ENCODE results near the gene PPP2R5D. TPM values are rescaled to one million over a fixed set of nuclear protein-coding genes. Genes with fewer than 3 reads are reported as not detected.

PPP2R5D gene
- total RNA-seq, 4 donors from 2014 or later, result 15.6 to 35.9 (median 27.4) TPM

DNA sequence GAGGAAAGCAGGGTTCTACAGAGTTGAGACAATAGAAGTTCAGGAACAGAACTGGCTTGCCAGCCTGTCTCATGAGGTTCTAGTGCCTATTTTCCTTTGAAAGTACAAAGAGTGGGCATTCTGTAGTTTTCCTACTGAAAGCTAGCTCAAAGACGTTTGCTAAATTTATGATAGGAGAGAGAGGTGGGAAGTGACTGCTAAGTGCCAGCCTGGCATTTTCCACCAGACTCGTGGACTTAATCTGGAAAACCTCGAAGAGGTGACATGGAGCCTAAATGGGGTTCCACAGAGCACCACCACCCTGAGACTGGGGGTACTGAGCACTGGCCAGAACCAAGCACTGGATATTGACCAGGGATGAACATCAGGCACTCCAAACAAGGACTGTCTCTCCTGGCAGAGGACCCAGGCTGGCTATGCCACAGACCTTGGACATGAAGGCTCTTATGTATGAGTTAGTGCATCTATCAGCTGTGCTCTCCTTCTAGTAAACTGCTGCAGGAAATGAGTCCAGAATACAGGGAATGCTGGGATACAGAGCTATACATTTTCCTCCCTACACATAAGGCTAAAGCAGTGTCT, 12.5 kb upstream of the PPP2R5D start:
- intact Hi-C loops (cut with DNase I), result no loop called here
- no peak overlapping the region for H3K27ac ChIP-seq
- WGBS, 2 donors, result 65 to 84% methylated on average over 3 of the region's 3 CpGs
- no peak overlapping the region for H3K4me3 ChIP-seq
- H3K9me3 ChIP-seq, result no peaks in the 10 kb centered on the region
- peaks cover 4 to 22% (median 8%) of the 10 kb centered on the region in 3 donors for H3K4me1 ChIP-seq
- DNase-seq, result no peak
- TF ChIP-seq POLR2A (IDR thresholded peaks at IDR 0.05) (no peak), CTCF (IDR thresholded peaks at IDR 0.05) (no peak)
- H3K27me3 ChIP-seq, result no peaks in the 10 kb centered on the region
- H3K36me3 ChIP-seq, result peaks cover 0 to 32% (median 17%) of the 10 kb centered on the region in 3 donors

DNA sequence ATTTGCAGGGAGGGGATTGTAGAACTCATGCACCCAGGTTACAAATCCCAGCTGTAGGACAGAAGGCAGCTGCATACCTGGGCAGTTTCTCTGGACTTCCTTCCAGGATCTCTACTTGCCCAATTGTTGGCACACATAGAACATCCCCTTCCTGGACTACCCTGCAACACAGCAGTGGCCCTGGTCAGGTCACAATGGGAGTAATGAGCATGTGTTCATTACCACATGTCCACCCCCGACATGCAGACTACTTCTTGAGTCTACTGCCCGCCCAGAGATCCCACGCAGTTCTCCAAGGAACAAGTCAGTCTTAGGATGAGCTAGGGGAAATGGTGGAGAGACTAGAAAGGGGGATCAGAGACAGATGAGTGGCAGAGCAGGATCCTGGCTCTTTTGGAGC, 10.4 kb upstream of the PPP2R5D start:
- no peak overlapping the region for H3K27ac ChIP-seq
- WGBS, 2 donors, result 83 to 89% methylated on average over 1 to 3 of the region's 3 CpGs
- H3K27me3 ChIP-seq, result no peaks in the 10 kb centered on the region
- intact Hi-C loops (cut with DNase I), result no loop called here
- TF ChIP-seq CTCF (IDR thresholded peaks at IDR 0.05), result no peak
- no peak for TF ChIP-seq POLR2A (IDR thresholded peaks at IDR 0.05)
- no peak overlapping the region for H3K4me3 ChIP-seq
- DNase-seq, result no peak
- peaks cover 0 to 11% (median 9%) of the 10 kb centered on the region in 3 donors for H3K36me3 ChIP-seq
- H3K9me3 ChIP-seq, result no peaks in the 10 kb centered on the region
- H3K4me1 ChIP-seq, result peaks cover 13 to 39% (median 20%) of the 10 kb centered on the region in 3 donors

- H3K4me1 ChIP-seq, result peaks cover 20 to 47% (median 24%) of the 10 kb centered on the region in 3 donors
- intact Hi-C loops (cut with DNase I), result no loop called here
- no peaks in the 10 kb centered on the region for H3K9me3 ChIP-seq
- no peak overlapping the region for H3K4me3 ChIP-seq
- no peaks in the 10 kb centered on the region for H3K27me3 ChIP-seq
- WGBS, 2 donors, result 46% methylated on average over 5 of the region's 5 CpGs
- TF ChIP-seq CTCF (IDR thresholded peaks at IDR 0.05) (no peak), POLR2A (IDR thresholded peaks at IDR 0.05) (no peak)
- no peak overlapping the region for H3K27ac ChIP-seq
- DNase-seq, result no peak
- H3K36me3 ChIP-seq, result peaks cover 0 to 4% (median 4%) of the 10 kb centered on the region in 3 donors
Measured at GRCh38 chr6:42974919-42975505, 9.4 kb upstream of the PPP2R5D start.

DNA sequence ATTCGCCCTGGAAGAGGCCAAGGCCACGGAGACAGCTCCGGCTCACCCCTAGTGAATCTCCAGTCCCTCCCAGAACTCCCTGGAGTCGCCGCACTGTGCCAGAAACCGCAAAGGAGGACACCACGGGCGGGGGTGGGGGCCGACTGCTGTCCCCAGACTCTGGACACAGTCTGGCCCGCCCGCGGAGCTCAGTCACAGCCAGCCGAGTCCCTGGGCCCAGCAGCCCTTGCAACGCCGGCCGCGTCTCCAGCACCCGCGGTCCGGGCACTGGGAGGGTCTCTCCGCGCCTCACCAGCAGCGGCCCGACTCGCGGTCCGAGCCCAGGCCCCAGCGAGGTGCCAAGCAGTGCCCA, 5.9 kb upstream of the PPP2R5D start:
- no peaks in the 10 kb centered on the region for H3K27me3 ChIP-seq
- peaks cover 0 to 4% (median 4%) of the 10 kb centered on the region in 3 donors for H3K36me3 ChIP-seq
- peak overlapping the region; percentile 91 to 95 (median 94) for H3K27ac ChIP-seq
- H3K4me1 ChIP-seq, result peaks cover 24 to 55% (median 26%) of the 10 kb centered on the region in 3 donors
- intact Hi-C loops (cut with DNase I), result no loop called here
- WGBS, 2 donors, result 5% methylated on average over 4 of the region's 28 CpGs; no CpG with 5 or more reads in 1 of the 2 donors
- H3K4me3 ChIP-seq, result peak overlapping the region; percentile 70 to 96 (median 90)
- TF ChIP-seq POLR2A (IDR thresholded peaks at IDR 0.05) (no peak), CTCF (IDR thresholded peaks at IDR 0.05) (no peak)
- no peak for DNase-seq
- no peaks in the 10 kb centered on the region for H3K9me3 ChIP-seq

- H3K9me3 ChIP-seq, result no peaks in the 10 kb centered on the region
Measured at GRCh38 chr6:42978839-42979522, 5.4 kb upstream of the PPP2R5D start, which contains the start of gene PEX6. TSS of gene PEX6 (minus strand) at chr6:42979181. CDS start at chr6:42979150, 31 bp downstream.

More at GRCh38 chr6:42978839-42979522, 5.4 kb upstream of the PPP2R5D start, which contains the start of gene PEX6:
- peak; percentile 67 for DNase-seq
- peak within 1 kb of the TSS; percentile 70 to 96 (median 90) for H3K4me3 ChIP-seq
- TF ChIP-seq POLR2A (IDR thresholded peaks at IDR 0.05) (peak in 2 of 4 donors; percentile 36 to 63), CTCF (IDR thresholded peaks at IDR 0.05) (peak in 1 of 6 experiments; percentile 3)
- H3K4me1 ChIP-seq, result peaks cover 28 to 60% (median 29%) of the 10 kb centered on the region in 3 donors
- peaks cover 0 to 2% (median 1%) of the 10 kb centered on the region in 3 donors for H3K36me3 ChIP-seq
- intact Hi-C loops (cut with DNase I), result no loop called here
- H3K27ac ChIP-seq, result peak within 1 kb of the TSS; percentile 91 to 95 (median 94)
- H3K27me3 ChIP-seq, result no peaks in the 10 kb centered on the region
- 0% methylated on average over 9 to 10 of the region's 59 CpGs for WGBS, 2 donors

All from esophagus squamous epithelium (tissue), 5 donors.